ENCODE data around the gene SGIP1. TPM values are rescaled to one million over a fixed set of nuclear protein-coding genes. Genes with fewer than 3 reads are reported as not detected.
"Not testable (repeated sequence)": the region's sequence is repeated elsewhere in the genome, so short reads cannot be mapped to it uniquely, and the experiment has no call there.

Gene SGIP1
- total RNA-seq, 1 donor from 2014 or later: 16.0 TPM

DNA sequence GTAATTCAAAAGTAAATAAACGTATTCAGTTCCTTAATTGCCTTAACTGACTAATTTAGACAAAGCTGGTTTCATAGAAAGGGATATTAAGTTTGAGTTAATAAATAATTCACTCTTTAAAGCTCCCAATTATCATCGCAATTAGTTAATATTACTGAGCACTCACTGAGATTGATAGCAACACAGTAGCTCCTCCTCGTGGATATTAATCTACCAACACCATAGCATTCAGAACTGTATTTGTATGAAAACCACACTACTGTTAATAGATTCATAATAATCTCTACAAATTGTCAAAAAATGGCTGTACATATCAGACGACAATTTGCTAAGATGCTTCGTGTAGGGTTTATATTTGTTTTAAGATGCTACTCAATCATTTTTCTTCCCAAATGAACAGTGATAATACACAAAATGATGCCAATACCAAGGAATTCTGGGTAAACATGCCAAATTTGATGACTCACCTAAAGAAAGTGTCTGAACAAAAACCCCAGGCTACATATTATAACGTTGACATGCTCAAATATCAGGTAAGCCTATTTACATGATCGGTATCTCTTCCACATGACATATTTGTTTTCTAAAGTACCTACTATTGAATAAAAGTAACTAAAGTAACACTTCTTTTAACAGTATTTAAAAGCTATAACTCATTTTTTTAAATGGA is 199.5 kb downstream of the SGIP1 start:
- no peaks in the 10 kb centered on the region for H3K4me1 Mint-ChIP-seq (ENCODE audit: low read depth)
- peaks cover 2% of the 10 kb centered on the region for H3K9me3 Mint-ChIP-seq (ENCODE audit: low read depth)
- TF ChIP-seq, protein P1, sequence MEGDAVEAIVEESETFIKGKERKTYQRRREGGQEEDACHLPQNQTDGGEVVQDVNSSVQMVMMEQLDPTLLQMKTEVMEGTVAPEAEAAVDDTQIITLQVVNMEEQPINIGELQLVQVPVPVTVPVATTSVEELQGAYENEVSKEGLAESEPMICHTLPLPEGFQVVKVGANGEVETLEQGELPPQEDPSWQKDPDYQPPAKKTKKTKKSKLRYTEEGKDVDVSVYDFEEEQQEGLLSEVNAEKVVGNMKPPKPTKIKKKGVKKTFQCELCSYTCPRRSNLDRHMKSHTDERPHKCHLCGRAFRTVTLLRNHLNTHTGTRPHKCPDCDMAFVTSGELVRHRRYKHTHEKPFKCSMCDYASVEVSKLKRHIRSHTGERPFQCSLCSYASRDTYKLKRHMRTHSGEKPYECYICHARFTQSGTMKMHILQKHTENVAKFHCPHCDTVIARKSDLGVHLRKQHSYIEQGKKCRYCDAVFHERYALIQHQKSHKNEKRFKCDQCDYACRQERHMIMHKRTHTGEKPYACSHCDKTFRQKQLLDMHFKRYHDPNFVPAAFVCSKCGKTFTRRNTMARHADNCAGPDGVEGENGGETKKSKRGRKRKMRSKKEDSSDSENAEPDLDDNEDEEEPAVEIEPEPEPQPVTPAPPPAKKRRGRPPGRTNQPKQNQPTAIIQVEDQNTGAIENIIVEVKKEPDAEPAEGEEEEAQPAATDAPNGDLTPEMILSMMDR (IDR thresholded peaks at IDR 0.05; ENCODE audit: unreplicated experiment): no peak
- DNase-seq (ENCODE audit: low spot score, unreplicated experiment): no peak
- peaks cover 5% of the 10 kb centered on the region for H3K27me3 Mint-ChIP-seq
- H3K36me3 Mint-ChIP-seq (ENCODE audit: insufficient read depth): no peaks in the 10 kb centered on the region
- no peak overlapping the region for H3K27ac Mint-ChIP-seq
- H3K4me3 Mint-ChIP-seq (ENCODE audit: low read depth): no peak overlapping the region

DNA sequence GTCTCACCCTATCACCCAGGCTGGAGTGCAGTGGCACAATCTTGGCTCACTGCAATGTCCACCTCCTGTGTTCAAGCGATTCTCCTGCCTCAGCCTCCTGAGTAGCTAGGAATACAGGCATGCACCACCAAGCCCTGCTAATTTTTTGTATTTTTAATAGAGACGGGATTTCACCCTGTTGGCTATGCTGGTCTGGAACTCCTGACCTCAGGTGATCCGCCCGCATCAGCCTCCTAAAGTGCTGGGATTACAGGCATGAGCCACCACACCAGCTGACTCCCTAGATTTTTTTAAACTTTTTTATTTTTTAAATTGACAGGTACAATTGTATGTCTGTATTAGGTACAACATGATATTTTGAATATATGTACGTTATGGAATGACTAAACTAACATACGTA is 200.6 kb downstream of the SGIP1 start:
- H3K27me3 Mint-ChIP-seq; H3K36me3 Mint-ChIP-seq (ENCODE audit: insufficient read depth); DNase-seq (ENCODE audit: low spot score, unreplicated experiment); H3K4me1 Mint-ChIP-seq (ENCODE audit: low read depth); H3K4me3 Mint-ChIP-seq (ENCODE audit: low read depth); H3K9me3 Mint-ChIP-seq (ENCODE audit: low read depth); H3K27ac Mint-ChIP-seq: not testable (repeated sequence)

DNA sequence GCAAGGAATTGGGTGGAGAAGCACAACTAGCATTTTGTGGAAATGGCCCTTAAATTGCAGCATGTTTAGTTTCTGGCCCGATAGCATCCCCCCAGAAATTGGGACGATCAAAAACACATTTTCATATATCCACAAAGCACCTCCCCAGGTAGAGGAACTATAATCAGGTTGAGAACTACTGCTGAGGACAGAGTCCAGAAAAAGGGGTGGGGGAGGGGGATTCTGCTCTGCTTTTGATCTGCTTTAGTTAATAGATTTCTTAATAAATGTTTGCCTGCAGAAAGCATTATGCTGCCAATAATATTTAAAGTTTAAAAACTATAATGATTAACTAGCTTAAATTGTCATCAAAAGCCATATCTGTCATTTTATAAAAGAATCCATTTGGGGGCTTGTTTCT is 203.9 kb downstream of the SGIP1 start:
- no peaks in the 10 kb centered on the region for H3K9me3 Mint-ChIP-seq (ENCODE audit: low read depth)
- H3K4me1 Mint-ChIP-seq (ENCODE audit: low read depth): no peaks in the 10 kb centered on the region
- no peak for DNase-seq (ENCODE audit: low spot score, unreplicated experiment)
- H3K36me3 Mint-ChIP-seq (ENCODE audit: insufficient read depth): peaks cover 2% of the 10 kb centered on the region
- H3K27ac Mint-ChIP-seq: no peak overlapping the region
- H3K4me3 Mint-ChIP-seq (ENCODE audit: low read depth): no peak overlapping the region
- H3K27me3 Mint-ChIP-seq: no peaks in the 10 kb centered on the region
- TF ChIP-seq, protein P1 (IDR thresholded peaks at IDR 0.05; ENCODE audit: unreplicated experiment): no peak

DNA sequence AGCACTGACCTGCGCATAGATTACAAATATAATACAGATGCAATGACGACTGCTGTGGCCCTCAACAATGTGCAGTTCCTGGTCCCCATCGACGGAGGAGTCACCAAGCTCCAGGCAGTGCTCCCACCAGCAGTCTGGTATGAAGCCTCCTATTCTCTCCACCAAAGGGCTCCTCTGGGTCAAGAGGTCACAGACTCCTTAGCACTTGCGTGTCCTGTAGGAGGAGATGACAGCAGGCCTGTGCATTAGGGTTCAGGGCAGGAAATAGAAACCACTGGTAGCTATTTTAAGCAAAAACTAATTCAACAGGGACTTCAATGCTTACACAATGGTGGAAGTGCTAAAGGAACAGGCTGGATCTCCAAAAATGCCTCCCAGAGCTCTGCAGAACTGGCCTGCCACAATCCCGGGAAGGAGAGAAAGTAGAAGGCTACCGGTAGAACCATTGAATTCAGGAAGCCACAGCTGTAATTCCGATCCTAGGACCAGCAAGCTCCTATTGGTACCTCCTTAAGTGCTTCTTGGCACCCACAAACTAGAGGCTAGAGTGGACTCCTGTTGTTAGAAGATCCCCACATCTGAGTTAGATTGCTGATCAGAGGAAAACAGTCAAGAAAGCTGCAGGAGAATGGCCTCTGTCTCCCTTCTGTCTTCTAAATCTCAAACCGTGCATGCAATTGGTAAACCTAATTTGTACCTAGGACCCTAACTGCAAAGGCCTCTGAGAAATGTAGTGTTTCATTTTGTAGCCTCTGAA is 205.6 kb downstream of the SGIP1 start:
- DNase-seq (ENCODE audit: low spot score, unreplicated experiment): no peak
- Mint-ChIP-seq H3K36me3 (ENCODE audit: insufficient read depth) (peaks cover 2% of the 10 kb centered on the region), H3K9me3 (ENCODE audit: low read depth) (no peaks in the 10 kb centered on the region), H3K27me3 (no peaks in the 10 kb centered on the region), H3K4me1 (ENCODE audit: low read depth) (no peaks in the 10 kb centered on the region), H3K27ac (no peak overlapping the region), H3K4me3 (ENCODE audit: low read depth) (no peak overlapping the region)
- TF ChIP-seq, protein P1 (IDR thresholded peaks at IDR 0.05; ENCODE audit: unreplicated experiment): no peak

DNA sequence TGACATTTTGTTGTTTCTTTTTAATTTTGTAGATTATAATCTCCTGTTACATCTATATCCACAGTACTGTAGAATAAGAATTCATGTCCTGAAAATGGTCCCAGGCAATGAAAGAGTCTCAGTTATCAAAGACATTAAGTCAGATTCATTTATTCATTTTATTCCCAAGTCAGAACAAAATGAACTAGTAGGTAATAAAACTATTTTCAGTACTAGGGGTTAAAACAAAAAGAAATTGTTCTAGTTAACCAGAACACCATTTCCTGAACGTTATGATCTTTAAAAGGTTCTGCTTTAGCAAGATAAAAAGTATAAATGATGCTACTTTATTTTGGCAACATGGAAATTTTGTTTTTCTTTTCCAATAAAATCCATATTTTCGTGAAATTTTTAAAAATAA is 211.5 kb downstream of the SGIP1 start:
- Mint-ChIP-seq H3K9me3 (ENCODE audit: low read depth) (no peaks in the 10 kb centered on the region), H3K27me3 (peaks cover 3% of the 10 kb centered on the region), H3K4me3 (ENCODE audit: low read depth) (no peak overlapping the region), H3K36me3 (ENCODE audit: insufficient read depth) (peaks cover 2% of the 10 kb centered on the region), H3K4me1 (ENCODE audit: low read depth) (no peaks in the 10 kb centered on the region), H3K27ac (no peak overlapping the region)
- no peak for DNase-seq (ENCODE audit: low spot score, unreplicated experiment)
- TF ChIP-seq, protein P1 (IDR thresholded peaks at IDR 0.05; ENCODE audit: unreplicated experiment): no peak

DNA sequence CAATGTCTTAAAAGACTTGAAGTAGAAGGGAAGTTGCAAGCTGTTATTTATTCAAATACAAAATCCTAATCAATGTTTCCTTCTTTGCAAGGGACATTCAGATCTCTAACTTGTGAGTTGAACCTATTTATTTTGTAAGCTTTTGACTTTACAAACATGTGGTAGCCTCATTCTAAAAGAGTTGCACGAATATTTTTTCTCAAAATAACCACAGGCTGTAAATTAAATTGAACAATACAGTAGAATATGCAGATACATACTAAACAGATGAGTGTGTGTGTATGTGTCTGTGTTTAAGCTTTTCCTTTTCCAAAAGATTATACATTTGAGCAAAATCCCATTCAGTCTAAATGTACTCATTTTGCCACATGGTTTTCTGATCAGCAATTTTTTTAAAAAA is 213.5 kb downstream of the SGIP1 start:
- Mint-ChIP-seq H3K27ac (no peak overlapping the region), H3K4me3 (ENCODE audit: low read depth) (no peak overlapping the region), H3K4me1 (ENCODE audit: low read depth) (peaks cover under 1% of the 10 kb centered on the region), H3K27me3 (peaks cover 15% of the 10 kb centered on the region), H3K9me3 (ENCODE audit: low read depth) (no peaks in the 10 kb centered on the region), H3K36me3 (ENCODE audit: insufficient read depth) (no peaks in the 10 kb centered on the region)
- TF ChIP-seq, protein P1 (IDR thresholded peaks at IDR 0.05; ENCODE audit: unreplicated experiment): no peak
- DNase-seq (ENCODE audit: low spot score, unreplicated experiment): no peak

Measured in progenitor cell of endocrine pancreas (in vitro differentiated cells).